Ovary (tissue), 3 donors: ENCODE measurements around the gene APAF1.

Source experiments
- EP300 ChIP-seq: sonication (generic); formaldehyde crosslinking; IDR thresholded peaks from one replicate; pipeline ENCODE4 v1.6.1; 2017; ENCODE audit warnings: antibody characterized with exemption
- POLR2A ChIP-seq: fragments of 450-650 bp; IDR thresholded peaks from one replicate; pipeline ENCODE4 v1.6.1; 2017; ENCODE audit warnings: antibody characterized with exemption, mild to moderate bottlenecking, moderate library complexity
- TF ChIP-seq, protein P1 (sequence below), 3 donors: fragments of 450-650 bp in 2 of 3; fragments of 200-600 bp in 1 of 3; IDR thresholded peaks; one replicate each; pipeline versions ENCODE4 v1.5.1 to v1.8.0; 2016 to 2022; ENCODE audit warnings: antibody characterized with exemption in 3 of 3, mild to moderate bottlenecking in 1 of 3
- donor health status: DM: no; HTN: no; CAD: no.

DNA sequence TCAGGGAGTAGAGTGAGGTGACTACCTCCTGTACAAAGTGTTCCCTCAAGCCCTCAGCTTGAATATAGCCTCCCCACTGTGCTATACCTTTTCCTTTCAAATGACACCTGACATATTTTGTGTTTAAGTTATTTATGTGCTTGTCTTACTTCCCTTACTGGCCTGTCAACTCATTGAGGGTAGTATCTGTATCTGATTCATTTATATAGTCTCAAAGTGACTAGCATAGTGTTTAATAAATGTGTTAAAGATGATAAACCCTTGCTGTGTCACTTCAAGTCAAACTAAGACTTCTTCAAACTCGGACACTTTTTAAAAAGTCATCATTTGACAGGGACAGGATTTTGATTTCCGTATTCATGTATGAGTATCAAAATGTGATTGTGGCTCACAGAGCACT, 52.1 kb downstream of the APAF1 start:
- TF ChIP-seq, protein P1, sequence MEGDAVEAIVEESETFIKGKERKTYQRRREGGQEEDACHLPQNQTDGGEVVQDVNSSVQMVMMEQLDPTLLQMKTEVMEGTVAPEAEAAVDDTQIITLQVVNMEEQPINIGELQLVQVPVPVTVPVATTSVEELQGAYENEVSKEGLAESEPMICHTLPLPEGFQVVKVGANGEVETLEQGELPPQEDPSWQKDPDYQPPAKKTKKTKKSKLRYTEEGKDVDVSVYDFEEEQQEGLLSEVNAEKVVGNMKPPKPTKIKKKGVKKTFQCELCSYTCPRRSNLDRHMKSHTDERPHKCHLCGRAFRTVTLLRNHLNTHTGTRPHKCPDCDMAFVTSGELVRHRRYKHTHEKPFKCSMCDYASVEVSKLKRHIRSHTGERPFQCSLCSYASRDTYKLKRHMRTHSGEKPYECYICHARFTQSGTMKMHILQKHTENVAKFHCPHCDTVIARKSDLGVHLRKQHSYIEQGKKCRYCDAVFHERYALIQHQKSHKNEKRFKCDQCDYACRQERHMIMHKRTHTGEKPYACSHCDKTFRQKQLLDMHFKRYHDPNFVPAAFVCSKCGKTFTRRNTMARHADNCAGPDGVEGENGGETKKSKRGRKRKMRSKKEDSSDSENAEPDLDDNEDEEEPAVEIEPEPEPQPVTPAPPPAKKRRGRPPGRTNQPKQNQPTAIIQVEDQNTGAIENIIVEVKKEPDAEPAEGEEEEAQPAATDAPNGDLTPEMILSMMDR (IDR thresholded peaks at IDR 0.05), result no peak
- TF ChIP-seq EP300 (no peak), POLR2A (no peak)
